Kidney epithelial cell (primary cell): ENCODE data around the gene RNF183. TPM values are rescaled to one million over a fixed set of nuclear protein-coding genes. Genes with fewer than 3 reads are reported as not detected.

Experiments used
- DNase-seq: peaks from one replicate; pipeline ENCODE4 v3.0.0-alpha.2; 2010; ENCODE audit warnings: low read depth
- H3K27me3 ChIP-seq: 2 replicates; pipeline ENCODE4 v1.6.0; 2011; ENCODE audit warnings: low read length; ENCODE audit not compliant: control insufficient read depth, insufficient read depth
- H3K36me3 ChIP-seq: 2 replicates; pipeline ENCODE4 v1.5.1; 2011; ENCODE audit warnings: low read length; ENCODE audit not compliant: control insufficient read depth, insufficient read depth
- H3K4me3 ChIP-seq: 2 replicates; pipeline ENCODE4 v1.5.1; 2011; ENCODE audit warnings: low read depth, mild to moderate bottlenecking, control low read depth, low read length
- CTCF ChIP-seq: IDR thresholded peaks from 2 replicates; pipeline ENCODE4 v1.5.1; 2011; ENCODE audit warnings: mild to moderate bottlenecking, moderate library complexity, low read length, control low read depth, inconsistent platforms; ENCODE audit not compliant: insufficient read depth, poor library complexity, severe bottlenecking
- total RNA-seq: library from RNA; depleted of rRNA; stranded (reverse); fragments of >200 nt; gene quantifications from 2 replicates; pipeline ENCODE4 v1.2.3, GENCODE V29; 2015

RNF183 gene
- total RNA-seq, 1 donor from 2014 or later: not detected

GRCh38 chr9:113326230-113326629 lies 23.1 kb upstream of the RNF183 start:
- no peaks in the 10 kb centered on the region for H3K27me3 ChIP-seq
- no peak for TF ChIP-seq CTCF
- no peaks in the 10 kb centered on the region for H3K36me3 ChIP-seq
- DNase-seq: no peak
- H3K4me3 ChIP-seq: no peak overlapping the region

DNA sequence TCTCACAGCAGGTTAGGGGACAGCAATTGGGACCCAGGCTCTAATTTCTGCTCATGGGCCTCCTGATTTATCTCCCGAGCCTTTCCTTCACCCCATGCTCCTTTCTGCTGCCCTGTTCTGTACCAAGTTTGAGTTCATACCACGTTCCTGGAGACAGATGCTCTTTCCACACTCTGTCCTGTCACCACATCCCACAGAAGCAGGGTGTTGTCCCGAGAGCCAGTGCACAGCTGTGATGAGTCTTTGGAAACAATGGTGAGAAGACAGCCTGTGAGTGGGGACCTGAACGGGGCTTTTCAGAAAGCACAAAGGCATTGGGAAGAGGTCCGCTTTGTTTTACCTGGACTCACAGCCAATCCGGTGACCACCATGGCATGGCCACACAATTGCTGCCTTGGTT lies 19.5 kb upstream of the RNF183 start:
- no peaks in the 10 kb centered on the region for H3K27me3 ChIP-seq
- TF ChIP-seq CTCF: no peak
- DNase-seq: no peak
- H3K4me3 ChIP-seq: no peak overlapping the region
- H3K36me3 ChIP-seq: no peaks in the 10 kb centered on the region

- no peak for TF ChIP-seq CTCF
- Histone ChIP-seq H3K36me3 (no peaks in the 10 kb centered on the region), H3K4me3 (no peak overlapping the region), H3K27me3 (no peaks in the 10 kb centered on the region)
- DNase-seq: no peak
Measured at GRCh38 chr9:113320051-113320450, 16.9 kb upstream of the RNF183 start.

DNA sequence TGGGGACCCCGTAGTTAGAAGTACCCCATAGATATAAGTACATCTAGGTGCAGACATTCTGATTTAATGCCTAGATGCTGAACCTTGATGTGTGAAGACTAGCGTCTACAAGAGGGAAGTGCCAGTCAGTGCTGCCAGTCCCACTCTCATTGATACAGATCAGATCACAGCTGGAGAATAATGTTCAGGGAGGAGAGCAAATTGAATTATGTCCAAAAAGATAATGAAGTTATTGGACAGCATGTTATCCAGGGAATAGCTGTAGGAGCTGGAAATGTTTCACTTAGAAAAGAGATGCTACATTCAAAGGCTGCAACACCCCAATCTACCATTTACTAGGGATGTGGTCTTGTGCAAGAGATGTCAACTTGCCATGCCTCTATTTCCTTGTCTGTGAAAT lies 15.9 kb upstream of the RNF183 start:
- no peak for TF ChIP-seq CTCF
- no peaks in the 10 kb centered on the region for H3K36me3 ChIP-seq
- H3K27me3 ChIP-seq: no peaks in the 10 kb centered on the region
- DNase-seq: no peak
- H3K4me3 ChIP-seq: no peak overlapping the region

GRCh38 chr9:113317777-113318176 lies 14.6 kb upstream of the RNF183 start:
- TF ChIP-seq CTCF: no peak
- no peak for DNase-seq
- Histone ChIP-seq H3K36me3 (no peaks in the 10 kb centered on the region), H3K27me3 (no peaks in the 10 kb centered on the region), H3K4me3 (no peak overlapping the region)

GRCh38 chr9:113316030-113316429 lies 12.9 kb upstream of the RNF183 start:
- DNase-seq: no peak

More at GRCh38 chr9:113316030-113316429, 12.9 kb upstream of the RNF183 start:
- Histone ChIP-seq H3K4me3 (no peak overlapping the region), H3K36me3 (no peaks in the 10 kb centered on the region), H3K27me3 (no peaks in the 10 kb centered on the region)
- no peak for TF ChIP-seq CTCF
